HG03521 (cell line): Measurements from ENCODE around the gene PANK3.
"Not testable (repeated sequence)": the region's sequence is repeated elsewhere in the genome, so short reads cannot be mapped to it uniquely, and the experiment has no call there.

Experiments used
- ATAC-seq: cut with Tn5 transposase; IDR thresholded peaks from one replicate; pipeline ENCODE4 v1.9.1; 2021; ENCODE audit warnings: mild to moderate bottlenecking, moderate library complexity; ENCODE audit not compliant: unreplicated experiment

Gene PANK3

GRCh38 chr5:168553377-168554130, 25.6 kb downstream of the PANK3 start:
- no peak for ATAC-seq

GRCh38 chr5:168552146-168552545, 27.0 kb downstream of the PANK3 start:
- ATAC-seq = no peak

- ATAC-seq = no peak
Measured at GRCh38 chr5:168550656-168551055, 28.5 kb downstream of the PANK3 start.

- no peak for ATAC-seq
Measured at GRCh38 chr5:168549554-168549953, 29.6 kb downstream of the PANK3 start.

GRCh38 chr5:168537176-168537575, 42.0 kb downstream of the PANK3 start:
- ATAC-seq = no peak

- not testable (repeated sequence) for ATAC-seq
Measured at GRCh38 chr5:168534351-168534750, 44.8 kb downstream of the PANK3 start.

GRCh38 chr5:168531987-168532864, 46.9 kb downstream of the PANK3 start:
- no peak for ATAC-seq

GRCh38 chr5:168531191-168531590, 48.0 kb downstream of the PANK3 start:
- ATAC-seq = no peak

GRCh38 chr5:168530621-168531150, 48.5 kb downstream of the PANK3 start:
- ATAC-seq = no peak

- no peak for ATAC-seq
Measured at GRCh38 chr5:168529374-168530234, 49.6 kb downstream of the PANK3 start.

- ATAC-seq = no peak
Measured at GRCh38 chr5:168528521-168529373, 50.4 kb downstream of the PANK3 start, which contains the start of gene FBLL1. Gene FBLL1 (plus strand): TSS chr5:168529305. CDS start chr5:168529505, 200 bp downstream.

- ATAC-seq = no peak
Measured at GRCh38 chr5:168527756-168528295, 51.3 kb downstream of the PANK3 start.

GRCh38 chr5:168525856-168526255, 53.3 kb downstream of the PANK3 start:
- no peak for ATAC-seq

GRCh38 chr5:168513861-168514428, 65.2 kb downstream of the PANK3 start:
- no peak for ATAC-seq

GRCh38 chr5:168502563-168503237, 76.5 kb downstream of the PANK3 start:
- ATAC-seq = no peak
